Epithelial cell of prostate (primary cell): ENCODE data around the gene KCND2.
"Not testable (repeated sequence)": the region's sequence is repeated elsewhere in the genome, so short reads cannot be mapped to it uniquely, and the experiment has no call there.

Experiments
- DNase-seq: peaks from one replicate; pipeline ENCODE4 v3.0.0-alpha.2; 2011; ENCODE audit warnings: low read depth, low spot score
- H3K27ac ChIP-seq: fragments of 450-650 bp; 2 replicates; pipeline ENCODE4 v1.5.1; 2017; ENCODE audit warnings: mild to moderate bottlenecking

The KCND2 gene

DNA sequence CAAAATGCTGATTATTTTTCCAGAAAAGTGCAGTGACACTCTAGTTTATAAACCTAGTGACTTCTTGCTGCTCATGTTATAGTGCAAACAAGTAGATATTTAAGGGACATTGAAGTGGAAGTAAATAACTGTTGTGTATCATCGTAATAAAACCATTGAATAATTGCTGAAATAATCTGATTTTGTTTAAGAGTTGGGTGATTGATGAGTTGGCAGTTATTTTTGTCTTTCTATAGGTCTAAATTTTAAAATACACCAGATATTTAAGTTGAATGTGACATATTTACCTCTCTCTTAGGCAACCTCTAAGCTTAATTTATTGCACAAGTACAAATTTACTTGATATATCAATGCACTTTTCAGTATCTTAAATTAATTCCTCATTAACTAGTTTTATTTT is 392.1 kb downstream of the KCND2 start:
- no peak overlapping the region for H3K27ac ChIP-seq
- DNase-seq, result no peak

DNA sequence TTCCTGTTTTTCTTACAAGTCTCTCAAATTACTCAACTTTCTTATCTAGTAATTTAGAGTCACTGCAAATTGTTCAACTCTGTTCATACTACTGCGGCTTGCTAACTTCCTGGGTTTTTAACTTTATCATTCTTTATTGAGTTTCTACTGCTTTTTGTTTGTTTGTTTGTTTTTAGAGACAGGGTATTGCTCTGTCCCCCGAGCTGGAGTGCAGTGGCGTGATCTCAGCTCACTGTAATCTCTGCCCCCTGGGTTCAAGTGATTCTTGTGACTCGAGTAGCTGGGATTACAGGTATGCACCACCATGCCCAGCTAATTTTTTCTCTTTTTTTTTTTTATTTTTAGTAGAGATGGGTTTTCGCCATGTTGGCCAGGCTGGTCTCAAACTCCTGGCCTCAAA is 402.1 kb downstream of the KCND2 start:
- H3K27ac ChIP-seq, result no peak overlapping the region
- DNase-seq, result no peak

DNA sequence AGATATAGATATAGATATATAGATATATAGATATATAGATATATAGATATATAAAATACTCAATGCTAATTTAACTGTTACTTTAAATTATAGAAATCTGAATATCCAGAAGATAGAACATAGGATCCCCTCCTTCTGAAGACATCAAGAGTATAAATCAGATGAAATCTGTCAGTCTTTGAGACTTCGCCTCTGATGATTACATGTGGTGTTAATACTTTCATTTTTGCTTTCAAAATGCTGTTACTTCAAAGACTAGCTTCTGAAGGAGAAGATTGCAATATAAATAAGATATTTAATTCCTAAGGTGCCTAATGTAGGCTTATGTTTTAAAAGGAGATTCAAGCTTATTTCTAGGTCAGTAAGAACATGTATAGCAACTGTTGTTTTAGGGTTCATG is 404.6 kb downstream of the KCND2 start:
- no peak for DNase-seq
- H3K27ac ChIP-seq, result no peak overlapping the region

DNA sequence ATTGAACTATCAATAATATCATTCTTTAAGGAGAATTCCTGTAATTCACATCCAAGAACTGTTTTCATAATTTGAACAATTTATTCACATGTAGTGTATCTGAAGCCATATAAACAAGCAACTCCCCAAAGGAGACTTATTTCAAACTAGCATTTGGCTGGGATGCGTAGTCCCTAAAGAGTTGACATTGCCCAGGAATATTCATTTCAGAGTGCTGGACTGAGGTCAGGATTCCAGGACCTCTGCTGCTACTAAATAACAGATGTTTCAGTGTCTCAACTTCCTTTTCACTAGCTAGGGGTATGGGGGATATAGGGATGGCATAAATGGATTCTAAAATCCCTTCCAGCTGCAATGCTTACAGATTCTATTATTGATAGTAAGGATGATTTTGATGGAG is 408.0 kb downstream of the KCND2 start:
- no peak for DNase-seq
- H3K27ac ChIP-seq, result no peak overlapping the region

DNA sequence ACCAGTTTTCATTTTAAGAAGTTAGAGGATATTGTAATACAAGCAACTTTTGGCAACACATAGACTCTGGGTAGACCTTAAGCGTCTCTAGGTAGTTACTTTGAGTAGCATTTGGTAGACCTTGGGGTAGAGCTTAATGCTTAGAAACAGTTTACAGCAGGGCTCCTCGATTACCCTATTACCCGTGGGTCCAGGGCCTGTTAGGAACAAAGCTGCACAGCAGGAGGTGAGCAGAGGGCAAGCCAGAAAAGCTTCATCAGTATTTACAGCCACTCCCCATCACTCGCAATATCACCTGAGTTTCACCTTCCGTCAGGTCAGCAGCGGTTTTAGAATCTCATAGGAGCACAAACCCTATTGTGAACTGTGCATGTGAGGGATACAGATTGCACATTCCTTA is 411.5 kb downstream of the KCND2 start:
- no peak overlapping the region for H3K27ac ChIP-seq
- DNase-seq, result no peak

DNA sequence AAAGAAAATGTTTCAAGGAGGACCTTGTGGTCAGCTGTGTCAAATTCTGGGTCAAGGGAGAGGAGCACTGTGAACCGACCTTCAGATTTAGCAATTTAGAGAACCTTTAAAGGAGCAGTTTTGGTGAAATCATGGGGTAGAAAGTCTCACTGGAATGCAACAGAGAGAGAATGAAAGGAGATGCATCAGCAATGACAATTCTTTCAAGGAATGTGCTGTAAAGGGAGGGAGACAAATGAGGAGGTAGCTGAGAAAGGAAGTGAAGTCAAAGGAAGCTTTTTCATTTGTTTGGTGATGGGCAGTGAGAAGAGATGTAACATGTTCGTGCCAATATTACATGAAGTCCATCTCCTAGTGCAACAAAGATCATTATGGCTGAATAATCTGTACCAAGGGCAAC is 418.9 kb downstream of the KCND2 start:
- no peak overlapping the region for H3K27ac ChIP-seq
- no peak for DNase-seq

DNA sequence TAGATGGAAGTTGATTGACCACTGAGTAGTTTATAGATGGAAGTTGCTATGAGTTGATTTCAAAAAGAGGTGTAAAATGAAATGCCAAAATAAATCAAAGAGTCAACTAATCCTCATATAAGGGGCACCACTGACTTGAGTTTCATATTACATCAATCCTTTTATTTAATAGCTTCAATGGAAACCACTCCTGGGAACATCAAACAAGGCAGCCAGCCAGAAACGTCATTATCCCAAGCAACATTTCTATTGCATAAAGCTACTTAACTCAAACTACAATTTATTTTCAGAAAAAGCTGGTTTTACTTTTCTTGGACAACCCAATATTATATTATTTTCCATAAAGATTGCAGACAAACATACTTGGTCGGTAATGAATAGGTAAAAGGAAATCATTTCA is 422.9 kb downstream of the KCND2 start:
- no peak for DNase-seq

DNA sequence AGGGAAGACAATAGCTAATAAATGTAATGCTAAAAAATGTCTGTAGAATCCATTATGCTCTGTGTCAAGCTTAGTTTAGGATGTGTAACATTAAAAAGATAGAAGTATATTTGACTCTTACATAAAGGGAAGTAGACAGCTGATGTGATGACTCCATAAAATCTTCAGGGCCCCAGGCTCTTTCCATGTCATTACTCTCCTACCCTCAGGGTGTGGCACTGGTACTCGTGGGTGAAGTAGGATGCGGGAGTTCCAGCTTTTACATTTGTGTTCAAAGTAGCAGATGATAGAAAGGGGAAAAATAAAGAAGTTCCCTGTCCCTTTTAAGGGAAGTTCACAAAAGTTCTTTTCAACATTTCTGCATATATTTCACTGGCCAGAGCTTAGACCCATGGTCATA is 427.8 kb downstream of the KCND2 start:
- H3K27ac ChIP-seq, result no peak overlapping the region
- DNase-seq, result no peak

More for the DNA sequence above, 422.9 kb downstream of the KCND2 start:
- H3K27ac ChIP-seq, result no peak overlapping the region

DNA sequence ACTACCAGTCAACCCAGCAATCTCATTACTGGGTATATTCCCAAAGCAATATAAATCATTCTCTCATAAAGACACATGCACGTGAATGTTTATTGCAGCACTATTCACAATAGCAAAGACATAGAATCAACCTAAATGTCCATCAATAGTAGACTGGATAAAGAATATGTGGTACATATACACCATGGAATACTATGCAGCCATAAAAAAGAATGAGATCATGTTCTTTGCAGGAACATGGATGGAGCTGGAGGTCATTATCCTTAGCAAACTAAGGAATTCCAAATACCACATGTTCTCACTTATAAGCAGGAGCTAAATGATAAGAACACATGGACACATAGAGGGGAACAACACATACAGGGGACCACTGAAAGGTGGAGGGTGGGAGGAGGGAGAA is 429.4 kb downstream of the KCND2 start:
- H3K27ac ChIP-seq, DNase-seq: not testable (repeated sequence)

DNA sequence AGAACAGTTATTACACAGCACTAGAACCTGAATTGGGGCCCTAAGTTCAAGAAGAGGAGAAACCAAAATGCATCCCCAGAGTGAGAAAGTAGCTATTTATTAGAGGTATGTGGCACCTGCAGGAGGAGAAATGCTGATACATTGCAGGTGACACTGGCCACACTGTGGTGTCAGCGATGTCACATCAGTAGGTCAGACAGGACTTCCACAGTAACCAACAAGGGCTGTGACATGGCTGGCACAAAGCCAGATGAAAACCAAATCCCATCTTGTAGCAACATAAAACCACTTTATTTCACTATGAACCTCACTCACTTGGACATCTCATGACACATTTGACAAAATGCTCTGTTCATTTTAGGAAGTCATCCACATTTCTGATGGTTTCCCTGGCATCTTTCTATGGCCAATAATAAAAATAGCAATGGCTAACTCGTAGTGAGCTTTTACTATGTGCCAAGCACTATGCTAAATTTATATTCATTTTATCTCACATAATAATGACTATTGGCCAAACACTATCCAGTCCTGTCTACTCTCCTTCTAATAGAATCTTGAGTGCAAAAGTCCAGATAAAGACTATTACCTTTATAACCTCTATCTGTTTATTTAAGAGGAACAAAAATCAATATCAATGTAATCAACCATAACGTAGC is 430.7 kb downstream of the KCND2 start:
- H3K27ac ChIP-seq, result no peak overlapping the region
- DNase-seq, result no peak

DNA sequence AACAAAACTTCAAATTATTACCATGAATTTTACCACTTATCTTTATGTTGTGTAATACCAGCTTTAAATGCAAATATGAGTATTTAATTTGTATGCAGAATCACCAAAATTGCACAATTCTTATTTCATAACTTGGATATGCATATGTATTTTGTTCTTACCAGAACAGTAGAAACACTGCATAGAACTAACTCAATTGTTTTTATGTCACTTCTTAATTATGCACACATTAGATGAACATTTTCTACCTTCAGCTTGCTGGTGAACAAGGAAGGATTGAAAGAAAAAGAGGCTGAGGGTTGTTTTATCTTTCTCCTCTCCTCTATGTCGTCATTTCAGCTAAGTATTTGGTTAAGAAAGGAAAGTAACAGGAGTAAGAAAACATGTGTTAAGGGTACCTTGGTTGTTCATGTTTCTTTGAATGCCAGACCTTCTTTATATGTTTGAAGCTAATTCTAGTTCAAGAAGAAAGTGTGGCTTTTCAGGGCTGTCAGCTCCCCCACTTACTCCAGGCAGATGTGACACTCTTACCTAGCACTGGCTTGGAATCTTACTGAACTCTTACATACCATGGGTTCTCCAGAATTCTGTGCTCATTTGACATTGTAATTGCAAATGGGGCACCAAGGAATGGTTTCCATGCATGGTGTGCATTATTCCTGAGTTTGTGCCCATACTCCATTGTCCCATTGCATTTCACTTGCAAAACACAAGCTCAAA is 436.4 kb downstream of the KCND2 start:
- DNase-seq, result no peak
- no peak overlapping the region for H3K27ac ChIP-seq

DNA sequence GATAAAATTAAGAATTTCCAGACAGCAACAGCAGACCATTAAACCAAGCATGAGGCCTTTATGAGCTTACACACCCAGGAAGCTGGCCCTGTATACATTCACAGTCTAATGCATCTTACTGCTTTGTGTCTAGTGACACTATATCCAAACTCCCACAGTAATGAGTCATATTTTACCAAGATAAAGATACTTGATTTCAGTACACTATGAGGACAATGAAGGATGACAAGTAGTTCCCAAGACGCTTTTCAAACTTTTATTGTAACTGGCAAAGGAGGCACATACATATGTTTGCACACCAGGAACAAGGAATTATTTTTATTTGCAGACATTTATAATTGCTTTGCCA is 437.0 kb downstream of the KCND2 start:
- no peak overlapping the region for H3K27ac ChIP-seq
- DNase-seq, result no peak

DNA sequence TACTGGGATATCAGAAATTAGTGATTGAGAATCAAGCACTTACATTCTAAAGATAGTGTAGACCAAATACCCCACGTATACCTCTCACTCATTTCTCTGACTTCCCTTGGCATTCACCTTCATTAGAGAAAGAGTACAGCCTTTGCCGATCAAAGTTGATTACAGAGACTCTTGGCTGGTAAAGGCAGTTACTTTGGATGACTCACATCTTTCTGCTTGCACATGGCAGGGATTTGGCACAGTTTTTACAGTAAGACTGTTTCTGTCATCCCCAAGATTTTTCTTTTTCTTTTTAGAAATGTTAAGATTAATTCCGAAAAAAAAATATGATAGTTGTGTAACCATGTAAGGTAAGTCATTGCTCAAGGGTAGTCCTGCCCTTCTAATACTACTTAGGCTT is 442.0 kb downstream of the KCND2 start:
- DNase-seq, result no peak
- H3K27ac ChIP-seq, result no peak overlapping the region

DNA sequence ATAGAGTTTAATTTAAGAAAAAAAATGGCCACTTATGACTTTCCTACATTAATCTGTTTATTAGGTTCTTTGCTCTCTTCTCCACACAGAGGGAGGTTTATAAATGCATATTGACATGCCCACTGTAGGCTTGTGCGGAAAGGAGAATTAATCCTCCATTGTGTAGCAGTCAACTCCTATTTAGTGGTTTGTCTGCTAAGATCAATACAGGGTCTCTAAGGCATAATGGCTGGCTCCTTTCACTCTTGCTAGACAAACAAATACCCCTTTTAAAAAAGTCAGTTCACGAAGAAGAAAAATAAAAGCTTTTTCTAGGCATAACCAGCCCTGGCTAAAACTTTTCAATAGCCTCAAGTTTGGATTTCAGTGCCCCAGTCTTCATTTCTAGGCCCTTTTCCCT is 443.3 kb downstream of the KCND2 start:
- H3K27ac ChIP-seq, result no peak overlapping the region
- DNase-seq, result no peak

DNA sequence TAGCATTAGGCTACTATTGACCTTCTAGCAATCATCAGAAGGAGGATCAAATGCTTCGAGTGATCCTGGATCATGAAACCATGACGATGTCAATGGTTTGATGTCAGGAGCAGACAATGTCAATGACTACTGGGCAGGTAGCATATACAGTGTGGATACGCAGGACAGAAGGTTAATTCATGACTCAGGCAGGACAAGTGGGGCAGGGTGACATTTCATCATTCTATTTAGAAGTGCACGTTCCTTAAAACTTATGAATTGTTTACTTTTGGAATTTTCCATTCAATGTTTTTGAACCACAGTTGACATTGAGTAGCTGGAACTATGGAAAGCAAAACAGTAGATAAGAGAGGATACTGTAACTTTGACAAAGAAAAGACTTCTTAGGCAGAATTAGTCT is 444.2 kb downstream of the KCND2 start:
- no peak overlapping the region for H3K27ac ChIP-seq

DNA sequence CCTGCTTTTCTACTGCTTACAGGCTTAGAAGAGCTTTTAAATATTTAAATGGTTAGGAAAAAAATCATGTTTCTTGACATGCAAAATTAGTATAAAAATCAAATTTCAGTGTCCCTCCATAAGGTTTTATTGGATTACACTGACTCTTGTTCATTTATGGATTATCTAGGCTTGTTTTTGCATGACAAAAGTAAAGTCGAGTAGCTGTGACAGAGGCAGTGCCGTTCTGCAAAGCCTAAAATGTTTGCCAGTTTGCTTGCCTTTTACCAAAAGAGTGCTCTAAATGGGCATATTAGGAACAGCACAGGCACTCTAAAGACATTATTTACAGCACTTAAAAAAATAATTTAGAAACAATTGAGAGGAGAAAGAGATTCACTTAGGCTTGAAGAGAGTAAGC is 445.4 kb downstream of the KCND2 start:
- DNase-seq, result no peak
- H3K27ac ChIP-seq, result no peak overlapping the region

More for the DNA sequence above, 444.2 kb downstream of the KCND2 start:
- no peak for DNase-seq

DNA sequence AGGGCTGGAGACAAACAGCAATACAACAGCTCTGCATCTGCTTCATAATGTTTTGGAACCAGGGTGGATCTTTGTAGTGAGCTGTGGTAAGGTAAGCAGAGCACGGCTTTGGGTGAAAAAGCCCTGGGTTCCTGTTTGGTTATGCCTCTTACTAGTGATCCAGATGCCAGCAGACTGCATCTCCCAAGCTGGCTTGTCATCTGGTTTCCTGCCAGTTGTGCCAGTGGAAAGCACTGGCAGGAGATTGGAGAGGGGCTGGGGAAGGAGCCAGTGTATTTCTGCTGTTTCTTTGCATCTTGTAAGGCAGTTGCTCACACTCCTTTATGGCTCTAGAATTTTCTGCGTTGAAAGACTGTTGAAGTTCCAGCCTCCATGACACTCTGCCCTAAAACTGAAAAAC is 447.3 kb downstream of the KCND2 start:
- H3K27ac ChIP-seq, result no peak overlapping the region
- DNase-seq, result no peak

DNA sequence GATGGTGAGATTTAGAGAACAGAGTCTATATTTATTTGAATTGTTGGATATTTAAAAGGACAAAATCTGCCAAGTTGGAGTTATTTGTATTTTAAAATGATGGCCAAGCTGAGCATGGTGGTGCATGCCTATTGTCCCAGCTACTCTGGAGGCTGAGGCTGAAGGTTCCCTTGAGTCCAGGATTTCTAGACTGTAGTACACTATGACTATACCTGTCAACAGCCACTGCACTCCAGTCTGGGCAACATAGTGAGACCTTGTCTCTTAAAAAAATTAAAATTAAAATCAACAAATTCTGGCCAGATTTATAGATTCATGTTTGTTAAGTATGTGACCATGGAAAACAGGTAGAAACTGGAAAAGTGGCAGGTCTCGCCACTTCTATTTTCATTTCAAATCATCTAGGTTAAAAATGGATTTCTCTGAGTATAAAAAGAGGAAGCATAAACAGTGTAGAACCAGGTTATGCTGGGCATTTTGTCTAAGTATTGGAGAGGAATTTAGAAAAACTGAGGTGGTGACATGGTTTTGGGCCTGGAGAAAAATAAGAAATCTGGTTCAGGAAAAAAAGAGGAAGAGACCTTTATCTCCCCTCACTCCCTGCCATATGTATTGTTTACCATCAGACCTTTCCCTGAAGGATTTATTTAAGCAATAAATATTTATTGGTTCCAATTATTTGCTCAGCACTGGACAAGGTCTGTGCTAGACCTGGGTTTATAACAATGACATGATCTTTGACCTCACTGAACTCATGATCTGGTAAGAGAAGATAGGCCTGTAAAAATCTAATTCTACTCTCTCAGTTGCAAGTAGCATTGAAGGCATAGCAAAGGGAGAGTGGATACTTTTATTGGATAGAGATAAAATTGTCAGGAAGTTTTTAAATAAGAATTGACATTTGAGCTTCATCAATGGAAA is 450.8 kb downstream of the KCND2 start:
- H3K27ac ChIP-seq, result no peak overlapping the region
- DNase-seq, result no peak

DNA sequence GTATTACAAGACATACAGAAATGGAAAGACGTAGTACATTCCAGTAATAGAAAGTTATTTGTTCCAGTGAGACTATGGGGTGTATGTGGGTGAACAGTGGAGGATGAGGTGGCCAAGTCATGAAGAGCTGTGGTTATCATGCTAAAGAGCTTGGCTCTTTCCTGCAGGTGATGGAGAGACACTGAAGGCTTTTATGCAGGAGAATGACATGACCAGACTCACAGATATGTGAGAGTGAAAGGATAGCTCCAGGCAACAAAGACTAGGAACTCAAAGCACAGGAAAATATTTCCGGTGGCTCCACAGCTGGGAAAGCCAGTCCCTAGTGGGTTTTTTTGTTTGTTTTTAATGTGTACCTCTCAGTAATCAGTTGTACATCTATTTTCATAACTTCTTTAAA is 451.5 kb downstream of the KCND2 start:
- no peak overlapping the region for H3K27ac ChIP-seq
- DNase-seq, result no peak

DNA sequence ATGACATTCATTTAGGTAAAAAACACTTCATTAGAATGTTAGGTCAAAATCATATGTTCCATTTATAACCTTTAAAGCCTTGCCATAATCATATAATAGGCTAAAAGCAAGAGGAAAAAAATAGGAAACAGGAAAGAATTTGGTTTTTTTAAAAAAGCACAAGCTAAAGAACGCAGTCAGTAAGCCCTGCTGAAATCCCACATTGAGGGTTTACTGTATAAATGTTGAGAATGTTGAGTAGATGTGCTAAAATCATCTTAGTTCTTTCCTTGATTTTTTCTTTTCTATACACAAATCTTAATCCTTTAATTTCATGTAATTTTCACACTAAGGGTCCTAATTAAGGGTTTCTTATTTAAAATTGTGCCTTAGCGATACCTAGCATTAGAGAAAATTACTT is 452.0 kb downstream of the KCND2 start:
- no peak for DNase-seq

DNA sequence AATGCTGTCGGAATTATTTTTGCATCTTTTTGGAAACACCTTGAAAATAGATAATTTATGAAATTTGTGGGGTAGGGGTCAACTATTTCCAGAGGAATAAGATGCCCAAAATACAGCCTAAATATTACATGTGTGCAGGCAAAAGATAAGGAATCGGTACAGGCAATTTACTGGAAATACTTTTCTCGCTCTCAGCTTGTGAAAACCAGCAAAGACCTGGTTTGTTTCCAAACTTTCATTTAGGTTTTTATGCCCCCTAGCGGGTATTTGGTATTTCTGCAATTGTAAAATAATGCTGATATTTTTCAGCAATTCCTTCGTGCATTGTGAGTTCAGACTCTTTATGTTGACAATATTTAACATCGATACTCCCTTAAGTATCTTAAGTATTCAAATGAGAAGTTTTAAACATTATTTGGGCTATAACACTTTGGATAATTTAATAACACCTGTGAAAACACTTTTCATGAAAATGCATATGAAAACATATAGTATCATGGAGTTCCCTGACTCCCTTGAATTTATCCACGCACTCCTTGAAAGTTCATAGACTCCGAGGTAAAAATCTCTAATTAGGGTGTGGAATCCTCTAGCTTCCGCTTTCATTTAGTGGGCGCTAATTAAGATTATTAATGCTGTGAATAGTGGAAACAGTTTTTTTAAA is 452.5 kb downstream of the KCND2 start:
- DNase-seq, result no peak
- H3K27ac ChIP-seq, result no peak overlapping the region

More for the DNA sequence above, 452.0 kb downstream of the KCND2 start:
- no peak overlapping the region for H3K27ac ChIP-seq
